ENCODE measurements around the gene OSTN. TPM values are rescaled to one million over a fixed set of nuclear protein-coding genes. Genes with fewer than 3 reads are reported as not detected.

Gene OSTN
- total and polyA plus RNA-seq, 2 donors (not counting 1 experiment from before 2014, with no cell fraction given), result not detected

GRCh38 chr3:191268737-191269136 lies 69.7 kb downstream of the OSTN start:
- H3K36me3 ChIP-seq (replicated peaks in 1 of 2; ENCODE audit: control extremely low read depth in 1 of 2, control insufficient read depth in 1 of 2, extremely low read depth in 1 of 2, insufficient read depth in 2 of 2, low read length in 1 of 2), result no peaks in the 10 kb centered on the region
- DNase-seq (no peak), ATAC-seq (ENCODE audit: low read depth) (peak; percentile 26)
- TF ChIP-seq EZH2 (IDR thresholded peaks at IDR 0.05; ENCODE audit: borderline replicate concordance, insufficient read depth, low read depth, low read length, poor library complexity, severe bottlenecking), result no peak
- TF ChIP-seq, protein P1, sequence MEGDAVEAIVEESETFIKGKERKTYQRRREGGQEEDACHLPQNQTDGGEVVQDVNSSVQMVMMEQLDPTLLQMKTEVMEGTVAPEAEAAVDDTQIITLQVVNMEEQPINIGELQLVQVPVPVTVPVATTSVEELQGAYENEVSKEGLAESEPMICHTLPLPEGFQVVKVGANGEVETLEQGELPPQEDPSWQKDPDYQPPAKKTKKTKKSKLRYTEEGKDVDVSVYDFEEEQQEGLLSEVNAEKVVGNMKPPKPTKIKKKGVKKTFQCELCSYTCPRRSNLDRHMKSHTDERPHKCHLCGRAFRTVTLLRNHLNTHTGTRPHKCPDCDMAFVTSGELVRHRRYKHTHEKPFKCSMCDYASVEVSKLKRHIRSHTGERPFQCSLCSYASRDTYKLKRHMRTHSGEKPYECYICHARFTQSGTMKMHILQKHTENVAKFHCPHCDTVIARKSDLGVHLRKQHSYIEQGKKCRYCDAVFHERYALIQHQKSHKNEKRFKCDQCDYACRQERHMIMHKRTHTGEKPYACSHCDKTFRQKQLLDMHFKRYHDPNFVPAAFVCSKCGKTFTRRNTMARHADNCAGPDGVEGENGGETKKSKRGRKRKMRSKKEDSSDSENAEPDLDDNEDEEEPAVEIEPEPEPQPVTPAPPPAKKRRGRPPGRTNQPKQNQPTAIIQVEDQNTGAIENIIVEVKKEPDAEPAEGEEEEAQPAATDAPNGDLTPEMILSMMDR (IDR thresholded peaks at IDR 0.05), result no peak
- H3K4me2 ChIP-seq (replicated peaks; ENCODE audit: low read depth, low read length, poor library complexity, severe bottlenecking), result peak overlapping the region; percentile 72
- peaks cover 31 to 43% of the 10 kb centered on the region in 2 donors for H3K4me1 ChIP-seq (ENCODE audit: control insufficient read depth in 2 of 2, insufficient read depth in 2 of 2, low read length in 2 of 2)
- no peaks in the 10 kb centered on the region for H3K27me3 ChIP-seq (replicated peaks in 1 of 4; ENCODE audit: control extremely low read depth in 1 of 4, control insufficient read depth in 3 of 4, insufficient read depth in 4 of 4, low read length in 3 of 4)
- ChIA-PET POLR2A (no interaction called here), CTCF (interaction anchor here (1.1 kb wide), 1 partner anchor 24 kb away, joined by 3 read pairs; no protein-coding TSS in a partner anchor)
- Mint-ChIP-seq H3K9me3 (ENCODE audit: insufficient read depth) (peaks cover 2% of the 10 kb centered on the region), H3K27me3 (no peaks in the 10 kb centered on the region), H3K27ac (peak overlapping the region; percentile 85), H3K4me1 (peaks cover 53% of the 10 kb centered on the region), H3K4me3 (peak overlapping the region; percentile 64)
- no peaks in the 10 kb centered on the region for H4K20me1 ChIP-seq (ENCODE audit: control insufficient read depth, insufficient read depth, low read length, poor library complexity, severe bottlenecking)
- H2AFZ ChIP-seq (ENCODE audit: insufficient read depth, low read depth, low read length, poor library complexity, severe bottlenecking), result no peak overlapping the region
- H3K9ac ChIP-seq (ENCODE audit: low read length), result peak overlapping the region; percentile 40
- peaks cover 0 to 4% (median 0%) of the 10 kb centered on the region in 3 donors for H3K9me3 ChIP-seq (ENCODE audit: control extremely low read depth in 1 of 3, control insufficient read depth in 2 of 3, insufficient read depth in 1 of 3, low read length in 2 of 3)
- intact Hi-C loops (cut with micrococcal nuclease), result loop anchor here (2.0 kb wide), 1 partner anchor 14 kb away; no protein-coding TSS in a partner anchor
- peak overlapping the region in 1 of 5 experiments; percentile 40 for H3K4me3 ChIP-seq (ENCODE audit: control extremely low read depth in 1 of 5, extremely low read depth in 1 of 5, insufficient read depth in 1 of 5, low read depth in 2 of 5, low read length in 4 of 5)
- no peaks in the 10 kb centered on the region for H3K79me2 ChIP-seq (ENCODE audit: control insufficient read depth, insufficient read depth, low read length)
- H3K27ac ChIP-seq (ENCODE audit: low read length in 2 of 2), result peak overlapping the region; percentile 53 to 79

- Histone ChIP-seq H3K27ac (ENCODE audit: low read length in 2 of 2) (peak overlapping the region; percentile 53 to 79), H3K4me2 (replicated peaks; ENCODE audit: low read depth, low read length, poor library complexity, severe bottlenecking) (peak overlapping the region; percentile 72), H3K9me3 (ENCODE audit: control extremely low read depth in 1 of 3, control insufficient read depth in 2 of 3, insufficient read depth in 1 of 3, low read length in 2 of 3) (peaks cover 0 to 4% (median 0%) of the 10 kb centered on the region in 3 donors), H3K9ac (ENCODE audit: low read length) (peak overlapping the region; percentile 40), H3K36me3 (replicated peaks in 1 of 2; ENCODE audit: control extremely low read depth in 1 of 2, control insufficient read depth in 1 of 2, extremely low read depth in 1 of 2, insufficient read depth in 2 of 2, low read length in 1 of 2) (no peaks in the 10 kb centered on the region), H2AFZ (ENCODE audit: insufficient read depth, low read depth, low read length, poor library complexity, severe bottlenecking) (peak overlapping the region; percentile 51), H4K20me1 (ENCODE audit: control insufficient read depth, insufficient read depth, low read length, poor library complexity, severe bottlenecking) (no peaks in the 10 kb centered on the region), H3K27me3 (replicated peaks in 1 of 4; ENCODE audit: control extremely low read depth in 1 of 4, control insufficient read depth in 3 of 4, insufficient read depth in 4 of 4, low read length in 3 of 4) (no peaks in the 10 kb centered on the region), H3K4me1 (ENCODE audit: control insufficient read depth in 2 of 2, insufficient read depth in 2 of 2, low read length in 2 of 2) (peaks cover 31 to 36% of the 10 kb centered on the region in 2 donors), H3K79me2 (ENCODE audit: control insufficient read depth, insufficient read depth, low read length) (no peaks in the 10 kb centered on the region), H3K4me3 (ENCODE audit: control extremely low read depth in 1 of 5, extremely low read depth in 1 of 5, insufficient read depth in 1 of 5, low read depth in 2 of 5, low read length in 4 of 5) (peak overlapping the region in 2 of 5 experiments; percentile 29 to 40)
- ChIA-PET POLR2A (interaction anchor here (0.9 kb wide), 1 partner anchor 21 kb away, joined by 5 read pairs; no protein-coding TSS in a partner anchor), CTCF (interaction anchor here (0.7 to 1.1 kb wide), 3 partner anchors 20 to 658 kb away, joined by 3 to 4 read pairs (median 3); no protein-coding TSS in a partner anchor)
- ATAC-seq (ENCODE audit: low read depth) (peak; percentile 72), DNase-seq (peak; percentile 64)
- peak overlapping the region; percentile 64 for H3K4me3 Mint-ChIP-seq
- WGBS (ENCODE audit: insufficient coverage), result 0% methylated on average over 1 of the region's 5 CpGs
- H3K4me1 Mint-ChIP-seq, result peaks cover 48% of the 10 kb centered on the region
- intact Hi-C loops (cut with micrococcal nuclease), result loop anchor here (2.0 kb wide), 1 partner anchor 15 kb away; no protein-coding TSS in a partner anchor
- no peaks in the 10 kb centered on the region for H3K27me3 Mint-ChIP-seq
- TF ChIP-seq, protein P1 (IDR thresholded peaks at IDR 0.05), result no peak
- no peak for TF ChIP-seq EZH2 (IDR thresholded peaks at IDR 0.05; ENCODE audit: borderline replicate concordance, insufficient read depth, low read depth, low read length, poor library complexity, severe bottlenecking)
- H3K27ac Mint-ChIP-seq, result peak overlapping the region; percentile 85
- peaks cover 2% of the 10 kb centered on the region for H3K9me3 Mint-ChIP-seq (ENCODE audit: insufficient read depth)
These were observed 70.4 kb downstream of the OSTN start for GRCh38 chr3:191269289-191270085.

Data from B cell (primary cell).